Measurements from ENCODE around the gene DLK1.
A peak's percentile ranks its signal among the peaks of the same experiment; 100 is the strongest.

DLK1 gene

GRCh38 chr14:100721568-100721967 lies 5.1 kb upstream of the DLK1 start:
- peaks cover 2% of the 10 kb centered on the region for H3K4me1 ChIP-seq (ENCODE audit: control insufficient read depth, insufficient read depth, low read length)
- no peak overlapping the region for H3K9ac ChIP-seq (ENCODE audit: low read depth, low read length)
- H3K4me3 ChIP-seq (ENCODE audit: low read depth, low read length) = no peak overlapping the region
- H3K36me3 ChIP-seq (ENCODE audit: control insufficient read depth, insufficient read depth, low read length) = no peaks in the 10 kb centered on the region
- no peaks in the 10 kb centered on the region for H3K9me3 ChIP-seq (ENCODE audit: control insufficient read depth, insufficient read depth, low read length)
- peaks cover 23% of the 10 kb centered on the region for H3K27me3 ChIP-seq (ENCODE audit: control insufficient read depth, insufficient read depth, low read length)

- no peaks in the 10 kb centered on the region for H3K9me3 ChIP-seq (ENCODE audit: control insufficient read depth, insufficient read depth, low read length)
- H3K4me3 ChIP-seq (ENCODE audit: low read depth, low read length) = no peak overlapping the region
- peaks cover 26% of the 10 kb centered on the region for H3K27me3 ChIP-seq (ENCODE audit: control insufficient read depth, insufficient read depth, low read length)
- no peak overlapping the region for H3K9ac ChIP-seq (ENCODE audit: low read depth, low read length)
- no peaks in the 10 kb centered on the region for H3K36me3 ChIP-seq (ENCODE audit: control insufficient read depth, insufficient read depth, low read length)
- peaks cover 2% of the 10 kb centered on the region for H3K4me1 ChIP-seq (ENCODE audit: control insufficient read depth, insufficient read depth, low read length)
Measured at GRCh38 chr14:100722367-100722766, 4.3 kb upstream of the DLK1 start.

GRCh38 chr14:100723135-100723829 lies 3.4 kb upstream of the DLK1 start:
- Histone ChIP-seq H3K4me3 (ENCODE audit: low read depth, low read length) (no peak overlapping the region), H3K9ac (ENCODE audit: low read depth, low read length) (no peak overlapping the region), H3K4me1 (ENCODE audit: control insufficient read depth, insufficient read depth, low read length) (peaks cover 2% of the 10 kb centered on the region), H3K27me3 (ENCODE audit: control insufficient read depth, insufficient read depth, low read length) (peaks cover 35% of the 10 kb centered on the region), H3K36me3 (ENCODE audit: control insufficient read depth, insufficient read depth, low read length) (no peaks in the 10 kb centered on the region), H3K9me3 (ENCODE audit: control insufficient read depth, insufficient read depth, low read length) (no peaks in the 10 kb centered on the region)

- Histone ChIP-seq H3K9ac (ENCODE audit: low read depth, low read length) (no peak overlapping the region), H3K36me3 (ENCODE audit: control insufficient read depth, insufficient read depth, low read length) (no peaks in the 10 kb centered on the region), H3K27me3 (ENCODE audit: control insufficient read depth, insufficient read depth, low read length) (peaks cover 38% of the 10 kb centered on the region), H3K4me1 (ENCODE audit: control insufficient read depth, insufficient read depth, low read length) (peaks cover 2% of the 10 kb centered on the region), H3K4me3 (ENCODE audit: low read depth, low read length) (no peak overlapping the region), H3K9me3 (ENCODE audit: control insufficient read depth, insufficient read depth, low read length) (no peaks in the 10 kb centered on the region)
Measured at GRCh38 chr14:100723830-100724437, 2.8 kb upstream of the DLK1 start.

- H3K27me3 ChIP-seq (ENCODE audit: control insufficient read depth, insufficient read depth, low read length) = peaks cover 41% of the 10 kb centered on the region
- H3K36me3 ChIP-seq (ENCODE audit: control insufficient read depth, insufficient read depth, low read length) = no peaks in the 10 kb centered on the region
- H3K9me3 ChIP-seq (ENCODE audit: control insufficient read depth, insufficient read depth, low read length) = no peaks in the 10 kb centered on the region
Measured at GRCh38 chr14:100724536-100724935, 2.2 kb upstream of the DLK1 start.

GRCh38 chr14:100725587-100726387 lies 905 bp upstream of the DLK1 start:
- Histone ChIP-seq H3K9me3 (ENCODE audit: control insufficient read depth, insufficient read depth, low read length) (no peaks in the 10 kb centered on the region), H3K4me3 (ENCODE audit: low read depth, low read length) (peak overlapping the region; percentile 32), H3K36me3 (ENCODE audit: control insufficient read depth, insufficient read depth, low read length) (no peaks in the 10 kb centered on the region), H3K4me1 (ENCODE audit: control insufficient read depth, insufficient read depth, low read length) (peaks cover 2% of the 10 kb centered on the region), H3K27me3 (ENCODE audit: control insufficient read depth, insufficient read depth, low read length) (peaks cover 42% of the 10 kb centered on the region), H3K9ac (ENCODE audit: low read depth, low read length) (no peak overlapping the region)

More at GRCh38 chr14:100724536-100724935, 2.2 kb upstream of the DLK1 start:
- Histone ChIP-seq H3K9ac (ENCODE audit: low read depth, low read length) (no peak overlapping the region), H3K4me1 (ENCODE audit: control insufficient read depth, insufficient read depth, low read length) (peaks cover 2% of the 10 kb centered on the region), H3K4me3 (ENCODE audit: low read depth, low read length) (no peak overlapping the region)

GRCh38 chr14:100727086-100727872 lies 587 bp downstream of the DLK1 start:
- Histone ChIP-seq H3K36me3 (ENCODE audit: control insufficient read depth, insufficient read depth, low read length) (no peaks in the 10 kb centered on the region), H3K9ac (ENCODE audit: low read depth, low read length) (no peak overlapping the region)

GRCh38 chr14:100727873-100728240 lies 1.2 kb downstream of the DLK1 start:
- H3K9me3 ChIP-seq (ENCODE audit: control insufficient read depth, insufficient read depth, low read length) = no peaks in the 10 kb centered on the region
- no peak overlapping the region for H3K4me3 ChIP-seq (ENCODE audit: low read depth, low read length)
- no peaks in the 10 kb centered on the region for H3K36me3 ChIP-seq (ENCODE audit: control insufficient read depth, insufficient read depth, low read length)
- peaks cover 2% of the 10 kb centered on the region for H3K4me1 ChIP-seq (ENCODE audit: control insufficient read depth, insufficient read depth, low read length)
- H3K27me3 ChIP-seq (ENCODE audit: control insufficient read depth, insufficient read depth, low read length) = peaks cover 36% of the 10 kb centered on the region
- no peak overlapping the region for H3K9ac ChIP-seq (ENCODE audit: low read depth, low read length)

More at GRCh38 chr14:100727086-100727872, 587 bp downstream of the DLK1 start:
- peak overlapping the region; percentile 39 for H3K4me3 ChIP-seq (ENCODE audit: low read depth, low read length)
- peaks cover 2% of the 10 kb centered on the region for H3K4me1 ChIP-seq (ENCODE audit: control insufficient read depth, insufficient read depth, low read length)
- no peaks in the 10 kb centered on the region for H3K9me3 ChIP-seq (ENCODE audit: control insufficient read depth, insufficient read depth, low read length)
- peaks cover 40% of the 10 kb centered on the region for H3K27me3 ChIP-seq (ENCODE audit: control insufficient read depth, insufficient read depth, low read length)

GRCh38 chr14:100728962-100729361 lies 2.3 kb downstream of the DLK1 start:
- Histone ChIP-seq H3K4me3 (ENCODE audit: low read depth, low read length) (no peak overlapping the region), H3K9ac (ENCODE audit: low read depth, low read length) (no peak overlapping the region)

GRCh38 chr14:100729982-100730381 lies 3.3 kb downstream of the DLK1 start:
- H3K27me3 ChIP-seq (ENCODE audit: control insufficient read depth, insufficient read depth, low read length) = peaks cover 33% of the 10 kb centered on the region
- no peaks in the 10 kb centered on the region for H3K9me3 ChIP-seq (ENCODE audit: control insufficient read depth, insufficient read depth, low read length)
- no peaks in the 10 kb centered on the region for H3K36me3 ChIP-seq (ENCODE audit: control insufficient read depth, insufficient read depth, low read length)
- no peaks in the 10 kb centered on the region for H3K4me1 ChIP-seq (ENCODE audit: control insufficient read depth, insufficient read depth, low read length)
- H3K9ac ChIP-seq (ENCODE audit: low read depth, low read length) = no peak overlapping the region
- H3K4me3 ChIP-seq (ENCODE audit: low read depth, low read length) = no peak overlapping the region

More at GRCh38 chr14:100728962-100729361, 2.3 kb downstream of the DLK1 start:
- H3K4me1 ChIP-seq (ENCODE audit: control insufficient read depth, insufficient read depth, low read length) = no peaks in the 10 kb centered on the region
- H3K9me3 ChIP-seq (ENCODE audit: control insufficient read depth, insufficient read depth, low read length) = no peaks in the 10 kb centered on the region
- no peaks in the 10 kb centered on the region for H3K36me3 ChIP-seq (ENCODE audit: control insufficient read depth, insufficient read depth, low read length)
- peaks cover 33% of the 10 kb centered on the region for H3K27me3 ChIP-seq (ENCODE audit: control insufficient read depth, insufficient read depth, low read length)

GRCh38 chr14:100730581-100730980 lies 3.9 kb downstream of the DLK1 start:
- H3K27me3 ChIP-seq (ENCODE audit: control insufficient read depth, insufficient read depth, low read length) = peaks cover 29% of the 10 kb centered on the region
- no peak overlapping the region for H3K4me3 ChIP-seq (ENCODE audit: low read depth, low read length)

More at GRCh38 chr14:100730581-100730980, 3.9 kb downstream of the DLK1 start:
- H3K9me3 ChIP-seq (ENCODE audit: control insufficient read depth, insufficient read depth, low read length) = no peaks in the 10 kb centered on the region
- H3K36me3 ChIP-seq (ENCODE audit: control insufficient read depth, insufficient read depth, low read length) = no peaks in the 10 kb centered on the region
- no peak overlapping the region for H3K9ac ChIP-seq (ENCODE audit: low read depth, low read length)
- H3K4me1 ChIP-seq (ENCODE audit: control insufficient read depth, insufficient read depth, low read length) = no peaks in the 10 kb centered on the region
